Natural killer cell (primary cell): ENCODE data around the gene ISYNA1. TPM values are rescaled to one million over a fixed set of nuclear protein-coding genes. Genes with fewer than 3 reads are reported as not detected.
A peak's percentile ranks its signal among the peaks of the same experiment; 100 is the strongest.

ENCODE experiments used
- ATAC-seq, 3 donors: fragments of 150-1000 bp in 2 of 3; fragments of 200-7000 bp in 1 of 3; cut with Tn5 transposase; 1 replicate in 1 of 3; 2 replicates in 2 of 3; pipeline ENCODE4 v1.10.0; 2021; ENCODE audit warnings: mild to moderate bottlenecking in 2 of 3, moderate library complexity in 2 of 3
- DNase-seq, 2 donors: peaks; one replicate each; pipeline versions ENCODE4 v3.0.0 to v3.0.0-alpha.2; 2013 to 2021; ENCODE audit warnings: mixed read lengths in 1 of 2
- H3K27ac ChIP-seq: one replicate; pipeline ENCODE4 v1.5.1; 2013; ENCODE audit warnings: mild to moderate bottlenecking, low read length
- H3K27me3 ChIP-seq: one replicate; pipeline ENCODE4 v1.6.1; 2013; ENCODE audit warnings: low read length; ENCODE audit not compliant: control insufficient read depth, insufficient read depth
- H3K36me3 ChIP-seq: one replicate; pipeline ENCODE4 v1.6.1; 2013; ENCODE audit warnings: low read length; ENCODE audit not compliant: control insufficient read depth, insufficient read depth
- H3K4me1 ChIP-seq: one replicate; pipeline ENCODE4 v1.6.1; 2013; ENCODE audit warnings: low read length; ENCODE audit not compliant: control insufficient read depth, insufficient read depth
- H3K4me3 ChIP-seq: one replicate; pipeline ENCODE4 v1.5.1; 2013; ENCODE audit warnings: low read length
- H3K9me3 ChIP-seq: one replicate; pipeline ENCODE4 v1.6.1; 2013; ENCODE audit warnings: low read length; ENCODE audit not compliant: control insufficient read depth, insufficient read depth
- H3K27ac Mint-ChIP-seq, 2 donors: one replicate each; pipeline ENCODE4 v1.8.0; 2022; ENCODE audit warnings: mild to moderate bottlenecking in 2 of 2, mixed read lengths in 2 of 2, moderate library complexity in 1 of 2
- H3K27me3 Mint-ChIP-seq, 2 donors: one replicate each; pipeline ENCODE4 v1.8.0; 2022; ENCODE audit warnings: low read depth in 2 of 2, mixed read lengths in 2 of 2
- H3K36me3 Mint-ChIP-seq: one replicate; pipeline ENCODE4 v1.8.0; 2022; ENCODE audit warnings: mixed read lengths
- H3K4me1 Mint-ChIP-seq, 2 donors: one replicate each; pipeline ENCODE4 v1.8.0; 2022; ENCODE audit warnings: mixed read lengths in 2 of 2
- H3K4me3 Mint-ChIP-seq: one replicate; pipeline ENCODE4 v1.8.0; 2022; ENCODE audit warnings: mild to moderate bottlenecking, moderate library complexity, mixed read lengths
- H3K9me3 Mint-ChIP-seq, 2 donors: one replicate each; pipeline ENCODE4 v1.8.0; 2022; ENCODE audit warnings: mixed read lengths in 2 of 2
- CTCF ChIP-seq: fragments of 200-600 bp; IDR thresholded peaks from one replicate; pipeline ENCODE4 v1.8.0; 2022; ENCODE audit warnings: antibody characterized with exemption
- WGBS: methylation state at CpG from one replicate; pipeline ENCODE4 v1.1.7; 2013; ENCODE audit warnings: missing lambda C conversion rate; ENCODE audit not compliant: insufficient coverage; 5-methylcytosine and 5-hydroxymethylcytosine counted together
- intact Hi-C: fragments of 100-400 bp; cut with micrococcal nuclease; formaldehyde crosslinking; loops from one replicate; pipeline ENCODE4 v1.14.2; 2022
- total RNA-seq, 4 donors: library from RNA; stranded (reverse); fragments of 120-200 nt in 1 of 4; gene quantifications; one replicate each; pipeline versions ENCODE4 v1.2.3 to v1.2.4, GENCODE V29; 2013 to 2022

The ISYNA1 gene
- total RNA-seq, 3 donors from 2014 or later (not counting 1 experiment from before 2014, with no cell fraction given) = 39.7 to 53.6 (median 40.1) TPM

GRCh38 chr19:18433015-18433691, 4.8 kb downstream of the ISYNA1 start:
- Mint-ChIP-seq H3K36me3 (no peaks in the 10 kb centered on the region), H3K27me3 (no peaks in the 10 kb centered on the region), H3K4me1 (peaks cover 0 to 29% of the 10 kb centered on the region in 2 donors), H3K4me3 (peak overlapping the region; percentile 35), H3K27ac (no peak overlapping the region), H3K9me3 (no peaks in the 10 kb centered on the region)
- ATAC-seq = no peak
- Histone ChIP-seq H3K9me3 (no peaks in the 10 kb centered on the region), H3K4me1 (peaks cover 67% of the 10 kb centered on the region), H3K4me3 (peak overlapping the region; percentile 40), H3K27ac (no peak overlapping the region), H3K36me3 (peaks cover 6% of the 10 kb centered on the region), H3K27me3 (no peaks in the 10 kb centered on the region)
- no peak for TF ChIP-seq CTCF
- intact Hi-C loops = no loop called here
- 16% methylated on average over 59 of the region's 59 CpGs for WGBS
- peak in 1 of 2 donors; percentile 72 for DNase-seq

- peaks cover 65% of the 10 kb centered on the region for H3K4me1 ChIP-seq
- Mint-ChIP-seq H3K27me3 (no peaks in the 10 kb centered on the region), H3K4me1 (peaks cover 0 to 25% of the 10 kb centered on the region in 2 donors), H3K9me3 (no peaks in the 10 kb centered on the region), H3K4me3 (peak overlapping the region; percentile 35), H3K36me3 (no peaks in the 10 kb centered on the region), H3K27ac (no peak overlapping the region)
- no peak for TF ChIP-seq CTCF
- no peaks in the 10 kb centered on the region for H3K9me3 ChIP-seq
- H3K27me3 ChIP-seq = no peaks in the 10 kb centered on the region
- no peak overlapping the region for H3K27ac ChIP-seq
- DNase-seq = peak in 1 of 2 donors; percentile 11
- H3K36me3 ChIP-seq = peaks cover 6% of the 10 kb centered on the region
- intact Hi-C loops = no loop called here
- H3K4me3 ChIP-seq = peak overlapping the region; percentile 40
- WGBS = 86% methylated on average over 12 of the region's 13 CpGs
- no peak for ATAC-seq
Observed at GRCh38 chr19:18432275-18433014, 5.5 kb downstream of the ISYNA1 start.

GRCh38 chr19:18431351-18432197, 6.4 kb downstream of the ISYNA1 start:
- DNase-seq = peak in 1 of 2 donors; percentile 13
- no peaks in the 10 kb centered on the region for H3K36me3 Mint-ChIP-seq
- 89% methylated on average over 25 of the region's 34 CpGs for WGBS
- intact Hi-C loops = no loop called here
- H3K4me3 ChIP-seq = no peak overlapping the region
- peaks cover 6% of the 10 kb centered on the region for H3K36me3 ChIP-seq
- H3K9me3 ChIP-seq = no peaks in the 10 kb centered on the region
- no peaks in the 10 kb centered on the region for H3K27me3 Mint-ChIP-seq
- H3K27ac Mint-ChIP-seq = no peak overlapping the region
- H3K27ac ChIP-seq = no peak overlapping the region
- ATAC-seq = no peak
- H3K27me3 ChIP-seq = no peaks in the 10 kb centered on the region
- H3K4me3 Mint-ChIP-seq = no peak overlapping the region
- peaks cover 62% of the 10 kb centered on the region for H3K4me1 ChIP-seq
- H3K4me1 Mint-ChIP-seq = peaks cover 0 to 25% of the 10 kb centered on the region in 2 donors
- TF ChIP-seq CTCF = no peak
- no peaks in the 10 kb centered on the region for H3K9me3 Mint-ChIP-seq
